Tibial artery (tissue), 4 donors: ENCODE measurements around the gene CLCN5.

Source experiments
- DNase-seq, 2 donors: peaks; one replicate each; pipeline ENCODE4 v3.0.0-alpha.2; 2019
- H3K27ac ChIP-seq, 2 donors: fragments of 200-600 bp; sonication (generic) in 1 of 2; 1 replicate in 1 of 2; 2 replicates in 1 of 2; pipeline ENCODE4 v1.5.1; 2018 to 2019; ENCODE audit warnings: mild to moderate bottlenecking in 1 of 2
- H3K27me3 ChIP-seq, 2 donors: fragments of 200-600 bp; sonication (generic) in 1 of 2; one replicate each; pipeline versions ENCODE4 v1.5.1 to v1.6.0; 2016 to 2019
- H3K36me3 ChIP-seq, 3 donors: fragments of 200-600 bp; sonication (generic) in 2 of 3; one replicate each; pipeline ENCODE4 v1.5.1; 2016 to 2019; ENCODE audit warnings: mild to moderate bottlenecking in 2 of 3
- H3K4me1 ChIP-seq, 4 donors: fragments of 200-600 bp; sonication (generic) in 2 of 4; 1 replicate in 3 of 4; 2 replicates in 1 of 4; pipeline ENCODE4 v1.5.1; 2016 to 2019
- H3K4me3 ChIP-seq, 2 donors: fragments of 200-600 bp; sonication (generic) in 1 of 2; 1 replicate in 1 of 2; 2 replicates in 1 of 2; pipeline ENCODE4 v1.5.1; 2018 to 2019; ENCODE audit warnings: mild to moderate bottlenecking in 2 of 2
- H3K9me3 ChIP-seq, 3 donors: fragments of 200-600 bp; sonication (generic) in 1 of 3; one replicate each; pipeline ENCODE4 v1.5.1; 2016 to 2019
- intact Hi-C: fragments of 100-400 bp; cut with DNase I; formaldehyde crosslinking; loops from one replicate; pipeline ENCODE4 v1.15.0; 2023; ENCODE audit warnings: low total_unique reads
- TF ChIP-seq, protein P1 (sequence below), 2 experiments: fragments of 200-600 bp in 1 of 2; fragments of 450-650 bp in 1 of 2; IDR thresholded peaks; one replicate each; pipeline ENCODE4 v1.5.1; 2017 to 2019; ENCODE audit warnings: antibody characterized with exemption in 2 of 2, mild to moderate bottlenecking in 1 of 2, moderate library complexity in 1 of 2

CLCN5 gene

DNA sequence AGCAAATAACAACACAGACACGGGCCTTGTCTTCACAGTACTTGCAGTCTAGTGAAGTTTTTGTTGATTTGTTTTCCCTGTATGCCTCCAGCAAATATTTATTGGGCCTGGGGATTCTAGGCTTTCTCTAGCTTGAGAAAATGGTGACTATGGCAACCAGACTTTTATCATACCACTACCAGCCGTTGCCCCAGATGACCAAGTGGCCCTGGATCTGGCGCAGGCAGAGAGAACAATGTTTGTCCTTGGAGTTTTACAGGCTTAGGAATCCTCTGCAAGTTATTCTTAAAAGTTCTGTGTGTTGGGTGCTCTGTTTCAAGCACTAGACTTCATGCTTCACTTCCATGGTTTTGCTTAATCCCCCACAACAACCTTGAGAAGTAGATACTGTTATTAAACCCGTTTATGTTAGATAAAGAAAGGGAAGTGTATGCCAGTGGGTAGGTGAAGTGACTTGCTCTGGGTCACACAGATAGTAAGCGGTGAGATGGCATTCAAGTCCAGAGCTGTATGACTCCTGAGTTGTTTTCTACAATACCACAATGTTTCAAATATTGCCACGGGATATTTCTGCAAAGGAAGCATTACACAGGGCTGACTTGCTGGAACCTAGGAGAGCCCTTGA lies 183.8 kb downstream of the CLCN5 start:
- Histone ChIP-seq H3K4me3 (no peak overlapping the region), H3K27me3 (no peaks in the 10 kb centered on the region), H3K36me3 (no peaks in the 10 kb centered on the region), H3K9me3 (no peaks in the 10 kb centered on the region), H3K27ac (no peak overlapping the region), H3K4me1 (no peaks in the 10 kb centered on the region)
- intact Hi-C loops, result no loop called here
- TF ChIP-seq, protein P1, sequence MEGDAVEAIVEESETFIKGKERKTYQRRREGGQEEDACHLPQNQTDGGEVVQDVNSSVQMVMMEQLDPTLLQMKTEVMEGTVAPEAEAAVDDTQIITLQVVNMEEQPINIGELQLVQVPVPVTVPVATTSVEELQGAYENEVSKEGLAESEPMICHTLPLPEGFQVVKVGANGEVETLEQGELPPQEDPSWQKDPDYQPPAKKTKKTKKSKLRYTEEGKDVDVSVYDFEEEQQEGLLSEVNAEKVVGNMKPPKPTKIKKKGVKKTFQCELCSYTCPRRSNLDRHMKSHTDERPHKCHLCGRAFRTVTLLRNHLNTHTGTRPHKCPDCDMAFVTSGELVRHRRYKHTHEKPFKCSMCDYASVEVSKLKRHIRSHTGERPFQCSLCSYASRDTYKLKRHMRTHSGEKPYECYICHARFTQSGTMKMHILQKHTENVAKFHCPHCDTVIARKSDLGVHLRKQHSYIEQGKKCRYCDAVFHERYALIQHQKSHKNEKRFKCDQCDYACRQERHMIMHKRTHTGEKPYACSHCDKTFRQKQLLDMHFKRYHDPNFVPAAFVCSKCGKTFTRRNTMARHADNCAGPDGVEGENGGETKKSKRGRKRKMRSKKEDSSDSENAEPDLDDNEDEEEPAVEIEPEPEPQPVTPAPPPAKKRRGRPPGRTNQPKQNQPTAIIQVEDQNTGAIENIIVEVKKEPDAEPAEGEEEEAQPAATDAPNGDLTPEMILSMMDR (IDR thresholded peaks at IDR 0.05), result no peak
- no peak for DNase-seq

GRCh38 chrX:50107470-50107869 lies 185.1 kb downstream of the CLCN5 start:
- no peak overlapping the region for H3K27ac ChIP-seq
- no peak overlapping the region for H3K4me3 ChIP-seq
- H3K27me3 ChIP-seq, result no peaks in the 10 kb centered on the region
- TF ChIP-seq, protein P1 (IDR thresholded peaks at IDR 0.05), result no peak
- no peaks in the 10 kb centered on the region for H3K9me3 ChIP-seq
- no peaks in the 10 kb centered on the region for H3K36me3 ChIP-seq
- intact Hi-C loops, result no loop called here
- no peak for DNase-seq
- H3K4me1 ChIP-seq, result no peaks in the 10 kb centered on the region

DNA sequence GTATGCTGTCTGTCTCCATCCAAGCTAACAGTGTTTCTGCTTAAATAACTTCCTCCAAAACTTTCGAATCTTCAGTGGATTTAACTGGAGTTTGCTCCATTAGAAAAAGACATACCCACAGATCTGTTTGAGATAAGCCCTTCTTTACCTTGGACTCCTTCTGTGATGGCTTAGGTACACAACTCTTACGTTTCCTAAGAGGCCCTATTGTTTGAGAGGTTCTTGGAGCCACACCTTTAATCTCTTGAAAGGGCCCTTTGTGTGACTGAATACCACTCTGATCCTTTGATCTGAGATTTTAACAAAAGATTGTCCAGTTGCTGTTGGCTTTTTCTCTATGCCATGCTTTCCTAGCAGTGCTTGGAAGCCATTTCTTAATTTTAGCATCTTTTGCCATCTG lies 185.9 kb downstream of the CLCN5 start:
- H3K9me3 ChIP-seq, result no peaks in the 10 kb centered on the region
- H3K27me3 ChIP-seq, result no peaks in the 10 kb centered on the region
- intact Hi-C loops, result no loop called here
- H3K4me3 ChIP-seq, result no peak overlapping the region
- H3K36me3 ChIP-seq, result no peaks in the 10 kb centered on the region
- no peaks in the 10 kb centered on the region for H3K4me1 ChIP-seq
- no peak overlapping the region for H3K27ac ChIP-seq
- TF ChIP-seq, protein P1 (IDR thresholded peaks at IDR 0.05), result no peak
- DNase-seq, result no peak

DNA sequence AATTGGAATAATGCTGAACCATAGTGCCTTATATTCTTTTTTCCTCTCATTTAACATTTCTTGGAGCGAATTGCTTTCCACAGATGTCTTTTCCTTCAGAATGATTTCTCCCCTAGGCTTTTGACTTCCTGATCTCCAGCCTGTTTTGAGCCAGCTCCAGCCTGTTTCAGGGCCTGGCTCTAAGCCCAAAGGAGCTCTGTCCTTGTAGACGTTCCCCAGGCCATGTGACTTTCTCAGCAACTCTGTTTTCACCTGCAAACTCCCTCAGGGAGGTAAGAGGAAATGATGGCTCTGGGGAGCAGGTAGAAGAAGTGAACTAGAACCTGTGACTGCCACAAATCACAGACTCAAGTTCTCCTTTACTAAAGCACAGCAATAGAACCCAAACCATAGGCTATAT lies 189.3 kb downstream of the CLCN5 start:
- Histone ChIP-seq H3K4me1 (no peaks in the 10 kb centered on the region), H3K4me3 (no peak overlapping the region), H3K27me3 (no peaks in the 10 kb centered on the region), H3K27ac (no peak overlapping the region), H3K36me3 (no peaks in the 10 kb centered on the region), H3K9me3 (no peaks in the 10 kb centered on the region)
- intact Hi-C loops, result no loop called here
- DNase-seq, result no peak
- TF ChIP-seq, protein P1 (IDR thresholded peaks at IDR 0.05), result no peak

GRCh38 chrX:50114113-50114512 lies 191.7 kb downstream of the CLCN5 start:
- intact Hi-C loops, result no loop called here
- no peak overlapping the region for H3K4me3 ChIP-seq
- H3K4me1 ChIP-seq, result no peaks in the 10 kb centered on the region
- no peaks in the 10 kb centered on the region for H3K9me3 ChIP-seq
- H3K27ac ChIP-seq, result no peak overlapping the region
- TF ChIP-seq, protein P1 (IDR thresholded peaks at IDR 0.05), result no peak
- H3K27me3 ChIP-seq, result no peaks in the 10 kb centered on the region
- no peak for DNase-seq
- H3K36me3 ChIP-seq, result no peaks in the 10 kb centered on the region

DNA sequence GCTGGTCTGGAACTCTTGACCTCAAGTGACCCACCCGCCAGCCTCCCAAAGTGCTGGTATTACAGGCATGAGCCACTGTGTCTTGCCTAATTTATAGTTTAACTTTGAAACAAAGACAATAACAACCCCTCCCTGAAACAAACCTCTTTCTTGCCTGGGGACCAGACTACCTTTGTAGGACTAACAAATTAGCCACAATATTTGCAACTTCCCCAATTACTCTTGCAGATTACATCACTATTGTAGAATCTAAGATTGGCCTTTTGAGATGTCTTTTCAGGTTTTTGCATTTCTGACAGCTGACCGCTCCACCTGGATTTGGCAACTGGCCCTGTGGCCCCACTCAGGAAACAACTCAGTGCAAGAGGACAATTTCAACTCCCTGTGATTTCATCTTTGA lies 193.6 kb downstream of the CLCN5 start:
- TF ChIP-seq, protein P1 (IDR thresholded peaks at IDR 0.05), result no peak
- intact Hi-C loops, result no loop called here
- H3K9me3 ChIP-seq, result no peaks in the 10 kb centered on the region
- H3K27ac ChIP-seq, result no peak overlapping the region
- no peaks in the 10 kb centered on the region for H3K36me3 ChIP-seq
- no peak overlapping the region for H3K4me3 ChIP-seq
- no peaks in the 10 kb centered on the region for H3K4me1 ChIP-seq
- DNase-seq, result no peak
- H3K27me3 ChIP-seq, result no peaks in the 10 kb centered on the region
